Left lobe of liver (tissue), 2 donors: Measurements from ENCODE around the gene ARID5B. TPM values are rescaled to one million over a fixed set of nuclear protein-coding genes. Genes with fewer than 3 reads are reported as not detected.

Source experiments
- ATAC-seq: fragments of 200-7000 bp; cut with Tn5 transposase; one replicate; pipeline ENCODE4 v1.9.1; 2020; ENCODE audit warnings: mild to moderate bottlenecking, moderate library complexity
- DNase-seq: peaks from one replicate; pipeline ENCODE4 v3.0.0-alpha.2; 2020; ENCODE audit warnings: low spot score
- total RNA-seq: library from RNA; stranded (reverse); gene quantifications from one replicate; pipeline ENCODE4 v1.2.1, GENCODE V29; 2021
- donor health status: DM: no; HTN: no; CAD: no; lungs with moderate emphysema.
- donor health status: DM: no; HTN: yes; CAD: no.

ARID5B gene
- total RNA-seq, 1 donor from 2014 or later, result 3.8 TPM

GRCh38 chr10:62112963-62113362 is 211.5 kb downstream of the ARID5B start:
- ATAC-seq (no peak), DNase-seq (no peak)

- ATAC-seq, result no peak
Observed at GRCh38 chr10:62113680-62114079, 212.2 kb downstream of the ARID5B start.

GRCh38 chr10:62115321-62115720 is 213.8 kb downstream of the ARID5B start:
- DNase-seq, result no peak
- no peak for ATAC-seq

More at GRCh38 chr10:62113680-62114079, 212.2 kb downstream of the ARID5B start:
- no peak for DNase-seq

- ATAC-seq (no peak), DNase-seq (no peak)
Observed at GRCh38 chr10:62115842-62116241, 214.3 kb downstream of the ARID5B start.

- ATAC-seq (no peak), DNase-seq (no peak)
Observed at GRCh38 chr10:62116896-62117295, 215.4 kb downstream of the ARID5B start.

GRCh38 chr10:62121187-62121530 is 219.7 kb downstream of the ARID5B start:
- ATAC-seq (no peak), DNase-seq (no peak)

GRCh38 chr10:62127975-62128374 is 226.5 kb downstream of the ARID5B start:
- DNase-seq (no peak), ATAC-seq (no peak)

- DNase-seq (no peak), ATAC-seq (peak; percentile 16)
Observed at GRCh38 chr10:62130948-62131347, 229.4 kb downstream of the ARID5B start.

- ATAC-seq, result no peak
Observed at GRCh38 chr10:62131724-62132123, 230.2 kb downstream of the ARID5B start.

GRCh38 chr10:62133618-62134017 is 232.1 kb downstream of the ARID5B start:
- no peak for DNase-seq
- ATAC-seq, result no peak

More at GRCh38 chr10:62131724-62132123, 230.2 kb downstream of the ARID5B start:
- DNase-seq, result no peak

- no peak for ATAC-seq
- no peak for DNase-seq
Observed at GRCh38 chr10:62136931-62137330, 235.4 kb downstream of the ARID5B start.

Other genes with a start within 250 kb of the ARID5B start
- gene CABCOCO1, start 238.8 kb upstream of the ARID5B start, total RNA-seq, result not detected